Activated CD4-positive, CD25-positive, alpha-beta regulatory T cell treated with anti-CD3 and anti-CD28 coated beads, Interleukin-2, amount 50 U/mL, for 72 hours (primary cell): Measurements from ENCODE around the gene ARMC7.
A peak's percentile ranks its signal among the peaks of the same experiment; 100 is the strongest.
"Not testable (repeated sequence)": the region's sequence is repeated elsewhere in the genome, so short reads cannot be mapped to it uniquely, and the experiment has no call there.

Source experiments
- DNase-seq: peaks from one replicate; pipeline ENCODE4 v3.0.0; 2021

The ARMC7 gene

DNA sequence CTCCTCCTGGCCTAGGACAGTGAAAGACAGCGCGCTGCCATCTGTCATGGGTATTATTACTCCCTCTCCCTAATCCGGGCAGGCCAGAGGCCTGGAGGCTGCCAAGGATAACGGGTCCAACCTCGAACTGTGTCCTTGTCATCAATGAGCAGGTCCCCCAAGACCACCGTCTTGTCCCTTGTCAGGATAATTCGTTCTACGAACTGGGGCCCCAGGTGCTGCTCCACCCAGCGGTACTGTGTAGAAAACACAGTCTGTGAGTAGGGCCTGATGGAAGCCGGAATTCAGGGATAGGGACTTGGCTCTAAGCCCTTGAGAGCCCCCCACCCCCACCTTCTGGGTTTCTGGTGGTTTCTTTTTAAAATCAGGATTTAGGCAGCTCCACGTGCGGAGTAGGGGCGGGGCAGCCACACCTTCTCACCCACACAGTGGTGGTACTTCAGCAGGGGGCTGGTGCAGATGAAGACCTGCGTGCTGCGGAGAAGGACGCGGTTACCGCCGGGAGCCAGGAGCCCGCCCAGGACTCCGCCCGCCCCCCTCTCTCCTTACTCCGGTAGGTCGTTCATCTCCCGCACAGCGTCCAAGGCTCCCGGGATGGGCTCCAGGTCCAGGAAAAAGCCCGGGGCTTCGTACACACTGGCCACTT, 21.0 kb downstream of the ARMC7 start:
- no peak for DNase-seq

DNA sequence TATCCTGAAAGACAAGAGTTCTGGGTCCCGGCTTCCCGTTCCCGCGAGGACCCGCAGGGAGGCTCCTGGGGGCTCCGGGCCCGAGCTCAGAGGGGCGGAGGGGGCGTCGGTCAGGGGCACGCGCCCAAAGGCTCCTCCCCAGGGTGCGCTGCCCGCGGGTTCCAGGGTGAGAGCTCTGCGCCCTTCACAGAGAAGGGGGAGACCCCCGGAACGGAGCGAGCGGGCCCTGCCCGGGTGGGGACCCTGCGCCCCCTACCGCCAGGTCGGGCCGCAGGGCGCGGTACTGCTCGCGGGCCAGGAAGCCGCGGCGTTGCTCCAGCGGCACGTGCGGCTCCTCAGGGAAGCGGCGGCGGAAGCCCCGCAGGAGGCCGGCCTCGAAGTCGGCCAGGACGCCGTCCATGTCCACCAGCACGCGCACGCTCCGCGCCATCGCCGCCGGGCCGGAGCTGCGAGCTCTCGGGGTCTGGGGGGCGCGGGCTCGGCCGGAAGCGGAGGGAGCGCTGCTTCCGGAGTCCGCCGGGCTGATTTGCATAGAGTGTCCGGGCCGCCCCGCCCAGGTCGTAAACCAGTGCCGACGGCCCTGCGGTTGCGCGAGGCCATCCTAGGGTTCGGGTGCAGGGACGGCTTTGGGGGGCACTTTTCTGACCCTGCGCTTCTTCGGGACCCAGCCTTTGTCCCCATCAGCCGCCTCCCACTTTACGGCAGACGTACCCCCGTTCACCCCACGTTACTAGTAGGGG, 21.7 kb downstream of the ARMC7 start, which contains the start of gene NT5C:
Gene NT5C (minus strand): TSS at position 465 of the 740 bp plus-strand sequence. CDS start 35 bp downstream, at position 430.
- DNase-seq: peak; percentile 79

DNA sequence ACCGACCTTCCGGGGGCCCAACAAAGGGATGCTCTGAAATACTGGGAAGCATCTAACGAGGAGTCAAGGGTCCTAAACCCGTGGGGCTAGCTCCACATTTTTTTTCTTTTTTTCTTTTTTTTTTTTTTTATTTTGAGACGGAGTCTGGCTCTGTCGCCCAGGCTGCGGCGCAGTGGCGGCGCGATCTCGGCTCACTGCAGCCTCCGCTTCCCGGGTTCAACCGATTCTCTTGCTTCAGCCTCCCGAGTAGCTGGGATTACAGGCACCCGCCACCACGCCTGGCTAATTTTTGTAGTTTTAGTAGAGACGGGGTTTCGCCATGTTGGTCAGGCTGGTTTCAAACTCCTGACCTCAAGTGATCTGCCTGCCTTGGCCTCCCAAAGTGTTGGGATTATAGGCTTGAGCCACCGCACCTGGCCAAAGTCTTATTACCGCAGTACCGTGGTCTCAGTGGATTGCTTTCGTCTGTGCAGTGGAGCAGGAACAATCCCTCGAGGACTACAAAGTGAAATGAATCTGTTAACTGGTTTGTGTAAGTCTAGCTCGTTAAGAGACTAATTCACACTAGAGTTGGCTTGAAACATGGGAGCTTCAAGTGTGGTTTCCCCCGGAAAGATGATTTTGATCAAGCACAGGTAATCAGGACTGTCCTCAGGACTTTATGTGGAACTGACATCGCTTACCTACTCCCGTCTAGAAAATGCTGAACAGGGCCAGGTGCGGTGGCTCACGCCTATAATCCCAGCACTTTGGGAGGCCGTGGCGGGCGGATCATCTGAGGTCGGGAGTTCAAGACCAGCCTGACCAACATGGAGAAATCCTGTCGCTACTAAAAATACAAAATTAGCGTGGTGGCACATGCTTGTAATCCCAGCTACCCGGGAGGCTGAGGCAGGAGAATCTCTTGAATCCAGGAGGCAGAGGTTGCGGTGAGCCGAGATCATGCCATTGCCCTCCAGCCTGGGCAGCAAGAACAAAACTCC, 22.5 kb downstream of the ARMC7 start:
- DNase-seq: not testable (repeated sequence)

DNA sequence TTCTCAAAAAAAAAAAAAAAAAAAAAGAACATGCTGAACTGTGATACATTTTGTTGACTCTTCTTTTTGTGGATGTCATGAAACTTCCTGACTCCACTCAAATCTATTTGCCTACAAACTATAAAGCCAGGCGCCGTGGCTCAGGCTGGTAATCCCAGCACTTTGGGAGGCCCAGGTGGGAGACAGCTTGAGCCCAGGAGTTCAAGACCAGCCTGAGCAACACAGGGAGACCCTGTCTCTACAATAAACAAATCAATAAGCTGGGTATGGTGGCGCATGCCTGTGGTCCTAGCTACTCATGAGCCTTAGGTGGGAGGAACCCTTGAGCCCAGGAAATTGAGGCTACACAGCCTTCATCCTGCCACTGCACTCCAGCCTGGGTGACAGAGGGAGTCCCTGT, 23.2 kb downstream of the ARMC7 start:
- no peak for DNase-seq

DNA sequence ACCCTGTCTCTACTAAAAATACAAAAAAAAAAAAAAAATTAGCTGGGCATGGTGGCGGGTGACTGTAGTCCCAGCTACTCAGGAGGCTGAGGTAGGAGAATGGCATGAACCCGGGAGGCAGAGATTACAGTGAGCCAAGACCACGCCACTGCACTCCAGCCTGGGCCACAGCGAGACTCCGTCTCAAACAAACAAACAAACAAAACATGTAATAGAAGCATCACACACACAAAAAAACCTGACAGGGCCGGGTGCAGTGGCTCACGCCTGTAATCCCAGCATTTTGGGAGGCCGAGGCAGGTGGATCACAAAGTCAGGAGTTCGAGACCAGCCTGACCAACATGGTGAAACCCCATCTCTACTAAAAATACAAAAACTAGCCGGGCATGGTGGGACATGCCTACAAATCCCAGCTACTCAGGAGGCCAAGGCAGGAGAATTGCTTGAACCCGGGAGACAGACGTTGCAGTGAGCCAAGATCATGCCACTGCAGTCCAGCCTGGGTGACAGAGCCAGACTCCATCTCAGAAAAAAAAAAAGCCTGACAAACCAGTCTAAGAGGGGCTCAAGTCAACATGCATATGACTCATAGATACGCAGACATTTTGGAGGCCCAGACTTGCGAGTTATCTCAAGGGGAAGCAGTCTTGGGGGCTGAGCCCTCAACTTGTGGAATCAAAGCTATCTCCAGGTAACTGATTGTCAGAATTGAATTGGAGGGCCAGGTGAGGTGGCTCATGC, 24.0 kb downstream of the ARMC7 start:
- DNase-seq: not testable (repeated sequence)

DNA sequence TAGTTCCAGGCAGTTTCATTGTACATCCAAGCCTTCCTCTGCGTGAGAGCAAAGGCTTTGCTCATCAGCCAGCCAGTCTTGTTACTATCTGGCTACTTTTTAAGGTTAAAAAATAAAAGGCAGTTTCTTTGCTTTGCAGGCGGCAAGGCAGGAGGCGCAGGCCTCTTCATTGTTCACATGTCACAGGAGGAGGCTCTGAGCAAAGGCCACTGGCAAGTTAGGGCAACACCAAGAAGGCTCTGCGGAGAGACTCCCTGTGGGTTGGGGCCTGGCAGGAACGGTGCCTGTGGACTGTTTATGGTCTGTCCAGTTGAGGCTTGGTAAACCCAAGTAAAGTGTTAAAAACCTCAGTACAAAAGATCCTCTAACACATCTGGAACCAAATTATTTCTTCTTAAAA, 25.7 kb downstream of the ARMC7 start:
- DNase-seq: no peak

DNA sequence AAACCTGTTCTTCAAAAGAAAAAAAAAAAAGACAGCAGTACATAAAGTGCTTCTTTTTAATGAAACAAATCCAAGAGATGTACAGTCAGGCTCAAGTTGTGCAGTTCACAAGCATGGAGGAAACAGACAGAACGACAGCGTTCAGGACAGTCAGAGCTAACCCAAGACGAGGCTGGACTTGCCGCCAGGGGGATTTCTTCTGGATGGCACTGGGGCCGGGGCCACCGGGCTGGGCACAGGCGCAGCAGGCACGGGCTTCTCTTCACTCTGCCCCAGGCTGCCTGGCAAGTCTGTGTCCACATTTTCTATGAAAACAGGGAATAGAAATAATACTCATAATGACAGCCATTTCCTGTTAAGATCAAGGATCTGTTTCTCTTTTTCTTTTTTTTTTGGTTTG, 26.2 kb downstream of the ARMC7 start:
- no peak for DNase-seq

DNA sequence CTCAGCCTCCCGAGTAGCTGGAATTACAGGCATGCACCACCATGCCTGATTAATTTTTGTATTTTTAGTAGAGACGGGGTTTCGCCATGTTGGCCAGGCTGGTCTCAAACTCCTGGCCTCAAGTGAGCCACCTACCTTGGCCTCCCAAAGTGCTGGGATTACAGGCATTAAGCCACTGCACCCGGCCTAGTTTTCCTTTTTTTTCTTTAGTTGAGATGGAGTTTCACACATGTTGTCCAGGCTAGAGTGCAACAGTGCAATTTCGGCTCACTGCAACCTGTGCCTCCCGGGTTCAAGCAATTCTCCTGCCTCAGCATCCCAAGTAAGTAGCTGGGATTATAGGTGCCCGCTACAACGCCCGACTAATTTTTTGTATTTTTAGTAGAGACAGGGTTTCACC, 28.0 kb downstream of the ARMC7 start:
- not testable (repeated sequence) for DNase-seq

DNA sequence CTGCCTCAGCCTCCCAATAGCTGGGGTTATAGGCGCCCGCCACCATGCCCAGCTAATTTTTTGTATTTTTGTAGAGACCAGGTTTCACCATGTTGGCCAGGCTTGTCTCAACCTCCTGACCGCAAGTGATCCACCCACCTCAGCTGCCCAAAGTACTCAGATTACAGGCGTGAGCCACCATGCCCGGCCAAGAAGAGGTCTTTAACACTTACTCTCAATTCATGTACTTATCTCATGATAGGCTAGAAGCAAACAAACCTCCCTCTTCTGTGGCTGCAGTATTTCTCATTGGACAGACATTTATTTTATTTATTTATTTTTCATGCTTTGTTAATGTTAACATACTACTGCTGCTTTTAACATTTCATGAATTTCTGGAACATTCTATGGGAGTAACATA, 28.8 kb downstream of the ARMC7 start:
- DNase-seq: no peak

DNA sequence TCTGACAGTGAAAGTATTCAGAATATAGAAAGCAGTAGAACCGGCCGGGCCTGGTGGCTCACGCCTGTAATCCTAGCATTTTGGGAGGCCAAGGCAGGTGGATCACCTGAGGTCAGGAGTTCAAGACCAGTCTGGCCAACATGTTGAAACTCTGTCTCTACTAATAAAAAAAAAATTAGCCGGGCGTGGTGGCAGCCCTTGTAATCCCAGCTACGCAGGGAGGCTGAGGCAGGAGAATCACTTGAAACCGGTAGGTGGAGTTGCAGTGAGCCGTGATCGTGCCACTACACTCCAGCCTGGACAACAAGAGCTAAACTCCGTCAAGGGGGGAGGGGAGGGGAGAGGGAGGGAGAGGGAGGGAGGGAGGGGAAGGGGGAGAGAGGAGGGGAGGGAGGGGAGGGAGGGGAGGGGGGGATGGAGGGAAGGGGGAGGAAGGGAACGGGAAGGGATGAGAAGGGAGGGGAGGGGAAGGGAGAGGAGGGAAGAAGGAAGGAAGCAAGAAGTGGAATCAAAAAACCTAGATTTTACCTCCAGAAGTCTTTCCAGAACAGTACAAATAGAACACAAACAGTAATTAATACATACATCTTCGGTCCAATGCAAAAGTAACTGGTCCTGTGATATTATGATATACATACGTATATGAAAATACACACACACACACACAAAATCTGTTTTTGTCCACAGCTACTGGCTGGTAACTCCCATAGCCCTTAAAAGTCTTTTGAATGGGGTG, 32.6 kb downstream of the ARMC7 start:
- no peak for DNase-seq

DNA sequence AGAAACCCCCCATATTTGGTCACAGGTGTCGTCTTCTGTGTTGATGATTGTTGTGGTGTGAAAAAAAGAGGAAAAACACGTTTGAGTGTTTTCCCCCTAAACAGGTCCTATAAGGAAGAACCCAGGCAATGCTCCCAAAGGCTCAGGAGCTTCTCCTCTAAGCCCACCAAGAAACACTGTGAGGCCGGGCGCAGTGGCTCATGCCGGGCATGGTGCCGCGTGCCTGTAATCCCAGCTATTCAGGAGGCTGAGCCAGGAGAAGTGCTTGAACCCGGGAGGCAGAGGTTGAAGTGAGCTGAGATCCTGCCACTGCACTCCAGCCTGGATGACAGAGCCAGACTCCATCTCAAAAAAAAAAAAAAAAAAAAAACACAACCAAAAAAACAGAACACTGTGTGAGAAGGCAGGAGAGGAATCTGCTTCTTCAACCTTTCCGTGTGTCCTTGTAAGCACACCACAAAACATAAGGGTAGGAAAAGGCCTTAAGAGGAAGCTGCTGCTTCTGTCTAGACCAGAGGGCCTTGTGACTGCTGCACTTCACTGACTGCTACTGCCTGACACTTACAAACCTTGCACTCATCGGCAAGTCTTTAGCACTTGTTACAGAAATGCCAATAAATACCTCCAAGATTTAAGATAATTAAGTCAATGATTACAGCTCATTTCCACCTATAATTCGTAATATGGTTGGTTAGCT, 35.2 kb downstream of the ARMC7 start:
- DNase-seq: no peak

DNA sequence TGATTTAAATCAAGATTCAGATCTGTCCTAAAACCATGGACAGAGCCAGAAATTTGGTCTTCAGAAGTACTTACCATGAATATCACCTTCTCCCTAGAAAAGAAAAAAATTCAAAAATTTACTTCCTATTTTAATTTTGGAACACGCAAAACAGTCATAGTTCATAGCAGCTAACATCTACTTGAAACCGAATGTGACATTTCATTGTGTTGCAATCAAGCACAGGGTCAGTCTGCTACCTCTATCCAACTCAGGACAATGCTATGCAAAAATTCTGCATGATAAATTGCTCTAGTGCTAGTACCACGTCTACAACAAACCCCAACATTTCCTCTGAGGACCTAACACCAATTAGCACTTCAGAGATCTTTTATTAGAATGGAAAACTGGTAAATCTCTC, 36.8 kb downstream of the ARMC7 start:
- DNase-seq: no peak

DNA sequence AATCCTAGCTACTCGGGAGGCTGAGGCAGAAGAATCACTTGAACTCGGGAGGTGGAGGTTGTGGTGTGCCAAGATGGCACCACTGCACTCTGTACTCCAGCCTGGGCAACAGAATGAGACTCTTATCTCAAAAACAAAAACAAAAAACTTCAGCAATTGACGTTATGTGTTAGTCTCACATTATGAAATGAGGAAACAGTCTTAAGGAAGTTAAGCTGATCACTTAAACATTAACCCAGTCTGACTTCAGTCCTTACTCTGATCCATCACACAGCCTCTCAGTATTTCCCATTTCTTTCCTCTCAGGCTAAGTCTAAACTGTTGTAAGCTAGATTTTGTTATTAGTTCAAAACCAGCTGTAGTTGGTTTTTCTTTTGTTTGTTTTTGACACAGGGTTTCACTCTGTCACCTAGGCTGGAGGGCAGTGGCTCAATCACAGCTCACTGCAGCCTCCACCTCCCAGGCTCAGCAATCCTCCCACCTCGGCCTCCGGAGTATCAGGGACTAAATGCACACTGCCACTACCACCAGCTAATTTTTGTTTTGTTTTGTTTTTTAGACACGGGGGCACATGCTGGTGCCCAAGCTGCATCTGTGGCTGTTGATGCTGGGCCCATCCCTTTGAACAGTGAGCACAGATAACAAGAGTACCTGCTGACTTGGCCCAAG, 38.2 kb downstream of the ARMC7 start:
- peak; percentile 8 for DNase-seq

DNA sequence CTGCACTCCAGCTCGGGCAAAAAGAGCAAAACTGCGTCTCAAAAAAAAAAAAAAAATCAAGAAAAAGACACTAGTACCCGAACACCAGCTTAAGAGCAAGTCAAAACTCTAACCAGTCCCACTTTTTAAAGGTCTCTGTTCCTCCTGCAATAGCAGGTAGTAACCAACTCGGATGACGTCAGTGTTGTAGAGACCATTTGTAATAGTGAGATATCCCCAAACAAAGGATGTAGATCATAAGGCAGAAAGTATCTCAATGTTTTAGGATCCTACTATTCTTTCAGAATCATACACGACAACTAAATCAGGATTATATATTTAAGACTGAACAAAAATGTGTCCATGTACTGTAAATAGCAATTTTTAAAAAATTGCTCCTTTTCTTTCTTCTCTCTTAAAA, 42.2 kb downstream of the ARMC7 start:
- DNase-seq: no peak

DNA sequence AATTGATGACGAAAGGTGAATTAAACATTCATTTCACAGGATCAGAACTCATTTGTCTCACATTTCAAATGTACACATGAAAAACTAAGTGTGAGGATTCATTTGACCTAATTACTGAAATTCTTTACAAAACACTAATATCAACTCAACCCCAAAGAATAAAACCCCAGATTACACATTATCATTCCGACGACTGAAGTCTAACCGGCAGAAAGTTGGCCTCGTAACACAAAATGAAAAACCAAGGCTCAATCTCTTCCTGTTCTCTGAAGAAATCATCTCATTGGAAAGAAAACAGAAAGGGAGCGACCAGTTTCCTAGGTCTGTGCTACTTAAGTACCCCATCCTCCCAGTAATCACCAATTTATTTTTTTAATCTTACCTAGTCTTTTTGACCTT, 42.8 kb downstream of the ARMC7 start:
- DNase-seq: no peak

DNA sequence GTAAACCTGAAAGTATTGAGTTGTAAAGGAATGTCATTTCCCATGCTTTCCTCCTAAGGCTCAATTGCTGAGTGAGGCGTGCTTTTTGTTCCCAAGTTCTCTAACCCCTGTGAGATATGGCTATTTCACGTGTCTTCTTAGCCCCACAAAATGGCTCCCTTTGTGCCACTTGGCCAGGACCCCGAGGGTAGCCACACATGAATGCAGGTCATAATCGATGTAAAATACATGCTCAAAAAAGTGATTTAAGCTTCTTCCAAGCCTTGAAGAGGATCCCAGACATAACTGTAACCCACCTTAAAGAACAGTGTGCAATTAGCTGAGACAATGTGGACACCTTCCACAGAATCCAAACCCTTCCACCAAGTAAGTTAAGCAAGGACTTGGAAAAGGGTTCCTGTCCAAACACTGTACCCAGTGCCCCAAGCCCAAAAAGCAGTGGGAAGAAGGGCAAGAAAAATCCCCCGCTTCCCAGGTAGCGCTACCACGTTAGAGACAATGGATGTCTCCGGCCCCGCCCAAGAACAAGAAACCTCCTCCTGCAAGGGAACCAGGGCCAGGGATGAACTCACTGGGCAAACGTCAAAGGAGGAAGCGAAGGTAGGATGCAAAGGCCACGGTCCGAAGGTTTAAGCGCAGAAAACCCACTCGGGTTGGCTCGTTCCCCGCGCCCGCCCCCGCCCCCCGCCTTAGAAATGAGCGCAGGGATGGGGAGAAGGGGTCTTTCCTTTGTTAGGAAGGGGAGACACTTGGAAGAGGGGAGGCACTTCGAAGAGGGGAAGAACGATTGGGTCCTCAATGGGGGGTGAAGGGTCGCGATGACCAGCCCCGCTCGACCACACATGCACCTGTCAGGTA, 43.4 kb downstream of the ARMC7 start:
- DNase-seq: peak; percentile 34

DNA sequence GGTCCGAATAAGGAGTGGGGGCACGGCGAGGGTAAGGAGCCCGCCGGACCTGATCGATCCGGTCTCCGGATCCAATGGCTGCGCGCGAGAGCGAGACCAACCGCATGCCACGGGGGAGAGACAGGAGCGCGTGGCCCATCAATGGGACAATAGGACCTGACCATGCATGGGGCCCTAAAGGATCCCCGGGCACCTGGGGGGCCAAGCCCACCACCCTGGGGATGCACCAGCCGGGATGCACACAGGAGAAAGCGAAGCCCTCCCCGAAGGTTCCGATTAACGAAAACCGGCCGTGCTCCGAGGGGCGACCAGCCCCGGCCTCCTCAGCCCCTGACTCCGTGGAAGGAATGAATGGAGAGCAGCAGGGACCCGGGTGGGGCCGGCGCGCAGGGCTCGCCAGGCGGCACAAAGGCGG, 44.0 kb downstream of the ARMC7 start:
- no peak for DNase-seq

DNA sequence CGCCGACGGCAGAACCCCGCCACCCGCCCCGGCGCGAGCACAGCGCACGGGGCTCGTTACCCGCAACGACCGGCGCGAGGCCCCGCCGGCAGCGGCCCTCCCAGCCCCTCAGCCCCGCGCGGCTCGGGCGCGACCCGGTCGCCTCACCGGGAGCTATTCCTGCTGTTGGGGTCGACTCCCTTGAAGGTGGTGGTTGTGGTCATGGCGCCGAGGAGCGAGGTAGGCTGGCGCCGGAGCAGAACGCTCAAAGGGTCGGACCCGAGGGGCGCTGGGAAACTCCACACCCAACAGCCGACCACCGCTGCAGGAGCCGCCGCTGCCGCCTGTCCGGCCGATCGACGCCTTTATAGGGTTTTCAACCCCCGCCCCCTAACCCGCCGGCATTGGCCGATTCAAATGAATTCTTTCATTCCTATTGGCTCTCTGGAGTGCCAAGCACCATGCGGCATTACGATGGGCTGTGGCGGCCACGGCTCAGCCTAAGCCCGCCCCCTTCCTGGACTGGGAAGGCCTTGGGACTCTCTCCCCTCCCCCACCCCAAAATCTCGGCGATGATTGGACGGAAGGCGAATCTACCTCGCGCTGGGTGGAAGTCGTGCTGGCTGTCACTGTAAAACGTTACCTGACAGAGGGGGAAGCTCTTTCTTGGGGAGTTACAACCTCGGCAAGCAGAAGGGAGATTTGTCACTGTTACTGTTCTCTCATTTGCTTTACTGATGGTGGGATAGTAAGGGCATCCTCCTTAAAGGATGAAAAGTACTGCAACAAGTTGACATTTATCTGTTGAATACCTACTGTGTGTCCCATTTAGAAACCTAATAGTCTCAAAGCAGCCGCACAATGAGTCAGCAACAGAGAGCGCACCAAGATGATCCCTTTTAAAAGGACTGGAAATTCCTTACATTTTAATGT, 44.7 kb downstream of the ARMC7 start, which contains the start of gene JPT1:
Gene JPT1 (minus strand): TSS at position 318 of the 912 bp plus-strand sequence. CDS start 115 bp downstream, at position 203.
- DNase-seq: peak; percentile 93
